GM21528 (cell line): ENCODE measurements around the gene TXLNG.
"Not testable (repeated sequence)": the region's sequence is repeated elsewhere in the genome, so short reads cannot be mapped to it uniquely, and the experiment has no call there.

Source experiments
- ATAC-seq: cut with Tn5 transposase; IDR thresholded peaks from one replicate; pipeline ENCODE4 v1.9.1; 2021; ENCODE audit warnings: mild to moderate bottlenecking, moderate library complexity; ENCODE audit not compliant: unreplicated experiment, low FRiP score

Gene TXLNG

GRCh38 chrX:16836371-16836770 lies 50.1 kb downstream of the TXLNG start:
- no peak for ATAC-seq

- no peak for ATAC-seq
Measured at GRCh38 chrX:16838202-16839066, 52.2 kb downstream of the TXLNG start.

GRCh38 chrX:16839219-16839851 lies 53.1 kb downstream of the TXLNG start:
- no peak for ATAC-seq

- ATAC-seq: no peak
Measured at GRCh38 chrX:16839852-16840460, 53.7 kb downstream of the TXLNG start.

DNA sequence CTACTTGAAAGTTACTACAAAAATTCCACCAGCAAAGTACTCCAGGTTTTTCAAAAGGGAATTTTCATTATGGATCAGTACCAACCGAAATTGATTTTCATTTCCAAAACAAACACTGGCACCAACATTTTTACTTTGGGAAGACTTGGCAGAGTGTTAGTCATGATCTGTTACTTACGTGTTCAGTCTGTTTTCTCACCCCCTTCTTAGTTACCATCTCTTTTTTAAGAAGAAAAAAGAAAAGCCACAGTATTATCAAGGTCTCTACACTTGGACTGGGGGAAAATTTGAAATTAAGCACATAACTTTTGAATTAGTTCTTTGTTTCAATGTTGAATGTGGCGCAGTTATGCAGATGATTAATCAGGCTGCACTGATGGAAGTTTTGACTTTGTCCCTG lies 56.4 kb downstream of the TXLNG start:
- no peak for ATAC-seq

DNA sequence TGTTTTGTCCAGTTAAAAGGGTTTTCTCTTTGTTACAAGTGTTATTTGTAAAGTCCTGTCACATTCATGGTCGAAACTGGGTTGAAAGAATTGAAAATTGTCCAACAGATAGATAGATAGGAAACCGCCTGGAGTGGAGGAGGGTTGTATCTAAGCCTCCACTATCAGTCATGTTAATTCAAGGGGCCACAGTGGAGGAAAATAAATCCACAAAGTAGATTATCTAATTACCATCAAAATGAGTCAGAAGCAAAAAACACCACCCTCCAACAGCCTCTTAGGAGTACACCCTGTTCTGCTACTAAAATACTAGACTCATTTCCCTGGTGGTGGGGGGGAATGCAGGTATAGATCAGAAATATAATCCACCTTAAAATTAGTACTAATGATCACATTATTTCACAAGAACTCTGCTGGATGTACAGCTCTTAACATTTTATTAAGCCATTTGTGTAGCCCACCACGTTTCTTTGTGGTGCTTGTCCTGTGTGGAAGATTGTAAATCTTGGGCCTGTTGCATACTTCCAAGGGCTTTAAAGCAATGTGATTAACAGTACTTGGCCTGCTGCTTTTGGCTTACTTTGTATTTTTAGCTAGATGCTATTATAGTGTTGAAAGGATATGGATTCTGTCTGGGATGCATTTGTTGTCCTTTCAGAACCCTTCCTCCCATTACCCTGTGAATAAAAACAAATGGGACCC lies 57.1 kb downstream of the TXLNG start:
- ATAC-seq: no peak

DNA sequence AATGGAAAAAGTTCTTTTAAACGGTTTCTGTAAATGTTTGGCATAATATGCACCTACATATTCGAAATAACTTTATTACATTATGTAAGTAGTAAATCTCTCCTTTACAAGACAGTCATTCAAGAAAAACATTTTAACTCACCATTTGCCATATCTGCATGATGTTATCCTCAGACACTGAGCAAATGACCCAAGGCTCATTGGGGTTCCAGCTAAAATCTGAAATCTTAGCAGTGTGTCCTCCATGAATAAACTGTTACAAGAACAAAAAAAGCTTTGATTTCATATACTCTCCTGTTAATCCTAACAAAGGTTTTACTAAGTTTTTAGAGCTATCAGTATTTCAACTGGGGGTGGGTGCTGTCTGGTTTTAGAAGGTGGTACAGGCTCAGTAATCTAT lies 59.4 kb downstream of the TXLNG start:
- ATAC-seq: no peak

GRCh38 chrX:16848541-16848940 lies 62.3 kb downstream of the TXLNG start:
- ATAC-seq: no peak

DNA sequence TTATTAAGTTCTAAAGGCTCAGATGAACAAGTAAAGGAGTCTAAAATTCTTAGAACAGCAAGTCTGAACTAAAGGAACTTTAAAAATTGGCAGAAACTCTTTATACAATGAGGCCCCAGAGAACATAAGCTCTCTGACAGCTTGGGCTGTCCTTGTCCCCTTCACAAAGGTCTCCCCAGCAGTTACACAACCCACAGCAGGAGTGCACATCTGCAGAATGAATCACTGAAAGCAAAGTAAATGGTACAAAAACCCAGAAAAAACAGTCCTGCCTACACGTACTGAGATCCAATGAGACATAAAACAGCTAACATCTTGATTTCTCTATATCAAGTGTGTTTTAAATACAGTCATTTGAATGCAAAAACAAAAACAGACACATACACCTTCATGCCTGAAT lies 65.2 kb downstream of the TXLNG start:
- ATAC-seq: no peak

- ATAC-seq: no peak
Measured at GRCh38 chrX:16851827-16852226, 65.6 kb downstream of the TXLNG start.

GRCh38 chrX:16852617-16853179 lies 66.4 kb downstream of the TXLNG start:
- no peak for ATAC-seq

- ATAC-seq: no peak
Measured at GRCh38 chrX:16853537-16853936, 67.3 kb downstream of the TXLNG start.

- ATAC-seq: no peak
Measured at GRCh38 chrX:16855363-16856075, 69.3 kb downstream of the TXLNG start.

- not testable (repeated sequence) for ATAC-seq
Measured at GRCh38 chrX:16856076-16856404, 69.8 kb downstream of the TXLNG start.

DNA sequence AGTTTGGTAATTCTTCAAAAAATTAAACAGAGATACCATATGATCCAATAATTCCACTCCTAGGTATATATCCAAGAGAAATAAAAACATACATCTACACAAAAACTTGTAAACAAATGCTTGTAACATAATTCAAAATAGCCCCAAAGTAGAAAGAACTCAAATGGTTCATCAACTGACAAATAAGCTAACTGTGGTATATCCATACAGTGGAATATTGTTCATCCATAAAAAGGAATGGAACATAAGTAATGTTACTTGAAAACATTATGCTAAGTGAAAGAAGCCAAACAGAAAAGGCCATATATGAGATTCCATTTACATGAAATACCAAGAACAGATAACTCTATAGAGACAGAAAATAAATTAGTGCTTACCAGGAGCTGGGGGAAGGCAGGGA lies 70.5 kb downstream of the TXLNG start:
- no peak for ATAC-seq

GRCh38 chrX:16862829-16863228 lies 76.6 kb downstream of the TXLNG start:
- ATAC-seq: no peak

- ATAC-seq: no peak
Measured at GRCh38 chrX:16867947-16868346, 81.7 kb downstream of the TXLNG start.

GRCh38 chrX:16868920-16869319 lies 82.7 kb downstream of the TXLNG start:
- ATAC-seq: no peak

- peak; percentile 62 for ATAC-seq
Measured at GRCh38 chrX:16869393-16870094, 83.3 kb downstream of the TXLNG start.
